Measurements from ENCODE around the gene IQCK.

DNA sequence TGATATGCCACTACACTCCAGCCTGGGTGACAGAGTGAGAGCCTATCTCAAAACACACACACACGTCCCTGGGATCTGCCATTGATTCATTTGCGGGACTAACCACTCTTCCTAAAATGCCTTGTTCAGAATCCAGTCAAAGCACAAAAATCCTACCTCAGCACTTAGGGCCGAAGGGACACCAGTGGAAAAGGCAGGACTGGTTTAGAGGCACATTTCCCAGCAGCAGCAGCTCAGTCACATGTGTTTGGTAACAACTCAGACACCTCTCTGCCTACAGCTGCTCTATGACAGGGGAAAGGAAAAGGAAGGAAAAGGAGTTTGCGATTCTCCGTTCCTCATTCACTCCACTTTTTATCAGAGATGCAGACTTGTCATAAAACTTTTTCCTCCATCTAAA, 12.2 kb upstream of the IQCK start:
- TF ChIP-seq POLR2AphosphoS5 (IDR thresholded peaks at IDR 0.05; ENCODE audit: borderline replicate concordance, low read depth, low read length) (no peak), EZH2 (IDR thresholded peaks at IDR 0.05) (no peak), FOXP2 (optimal IDR thresholded peaks at IDR 0.05; ENCODE audit: control extremely low read depth, extremely low read length, insufficient read depth) (no peak)

Measured in SK-N-MC (cell line).